Prostate gland (tissue), 2 donors: ENCODE data around the gene CPZ. TPM values are rescaled to one million over a fixed set of nuclear protein-coding genes. Genes with fewer than 3 reads are reported as not detected.

ENCODE experiments used
- DNase-seq: peaks from one replicate; pipeline ENCODE4 v3.0.0-alpha.2; 2019; ENCODE audit warnings: low spot score
- H3K27ac ChIP-seq, 2 donors: fragments of 200-600 bp; sonication (generic); 2 replicates each; pipeline ENCODE4 v1.5.1; 2017 to 2019
- H3K27me3 ChIP-seq: fragments of 200-600 bp; sonication (generic); replicated peaks from 2 replicates; pipeline ENCODE4 v1.5.1; 2019; ENCODE audit not compliant: insufficient read depth
- H3K36me3 ChIP-seq, 2 donors: fragments of 200-600 bp; sonication (generic); 1 replicate in 1 of 2; 2 replicates in 1 of 2; pipeline versions ENCODE4 v1.5.1 to v1.8.1; 2017 to 2019
- H3K4me1 ChIP-seq: fragments of 200-600 bp; sonication (generic); replicated peaks from 2 replicates; pipeline ENCODE4 v1.5.1; 2019
- H3K4me3 ChIP-seq, 2 donors: fragments of 200-600 bp; sonication (generic); 2 replicates each; pipeline ENCODE4 v1.5.1; 2017 to 2019
- H3K9me3 ChIP-seq: fragments of 200-600 bp; sonication (generic); 2 replicates; pipeline ENCODE4 v1.5.1; 2017
- CTCF ChIP-seq, 4 experiments: fragments of 200-600 bp in 2 of 4; fragments of 450-650 bp in 2 of 4; sonication (generic) in 2 of 4; IDR thresholded peaks; 1 replicate in 3 of 4; 2 replicates in 1 of 4; pipeline ENCODE4 v1.5.1; 2016 to 2019; ENCODE audit warnings: antibody characterized with exemption in 4 of 4, mild to moderate bottlenecking in 2 of 4, moderate library complexity in 2 of 4
- POLR2A ChIP-seq: fragments of 450-650 bp; IDR thresholded peaks from one replicate; pipeline ENCODE4 v1.6.1; 2016; ENCODE audit warnings: antibody characterized with exemption, mild to moderate bottlenecking
- POLR2AphosphoS5 ChIP-seq: sonication (generic); formaldehyde crosslinking; IDR thresholded peaks from one replicate; pipeline ENCODE4 v1.6.1; 2017; ENCODE audit warnings: antibody characterized with exemption
- WGBS: methylation state at CpG from one replicate; pipeline ENCODE4 v1.1.5; 2018; 5-methylcytosine and 5-hydroxymethylcytosine counted together
- intact Hi-C: fragments of 100-400 bp; cut with DNase I; formaldehyde crosslinking; loops from one replicate; pipeline ENCODE4 v1.14.2; 2022
- total RNA-seq, 2 donors: library from RNA; depleted of rRNA; stranded (reverse); fragments of >200 nt; gene quantifications; one replicate each; pipeline ENCODE4 v1.1.0, GENCODE V29; 2016

Gene CPZ
- total RNA-seq, 2 donors from 2014 or later, result 0.73 to 15.1 TPM

GRCh38 chr4:8552024-8552423 lies 40.5 kb upstream of the CPZ start:
- intact Hi-C loops, result no loop called here
- Histone ChIP-seq H3K9me3 (no peaks in the 10 kb centered on the region), H3K4me3 (no peak overlapping the region), H3K4me1 (no peaks in the 10 kb centered on the region), H3K27ac (no peak overlapping the region), H3K36me3 (no peaks in the 10 kb centered on the region), H3K27me3 (no peaks in the 10 kb centered on the region)
- DNase-seq, result no peak
- TF ChIP-seq CTCF (IDR thresholded peaks at IDR 0.05), result no peak
- TF ChIP-seq POLR2A, result no peak
- no peak for TF ChIP-seq POLR2AphosphoS5
- WGBS, result 90% methylated on average over 4 of the region's 4 CpGs

- no peak for DNase-seq
- H3K4me3 ChIP-seq, result no peak overlapping the region
- intact Hi-C loops, result no loop called here
- no peaks in the 10 kb centered on the region for H3K4me1 ChIP-seq
- 81% methylated on average over 8 of the region's 8 CpGs for WGBS
- no peaks in the 10 kb centered on the region for H3K36me3 ChIP-seq
- H3K27ac ChIP-seq, result no peak overlapping the region
- no peaks in the 10 kb centered on the region for H3K9me3 ChIP-seq
- no peak for TF ChIP-seq POLR2AphosphoS5
- TF ChIP-seq POLR2A, result no peak
- no peaks in the 10 kb centered on the region for H3K27me3 ChIP-seq
Measured at GRCh38 chr4:8552581-8553205, 39.9 kb upstream of the CPZ start.

- WGBS, result 91% methylated on average over 8 of the region's 8 CpGs
- no peaks in the 10 kb centered on the region for H3K4me1 ChIP-seq
- TF ChIP-seq POLR2AphosphoS5, result no peak
- no peak for TF ChIP-seq POLR2A
- no peak for TF ChIP-seq CTCF (IDR thresholded peaks at IDR 0.05)
- intact Hi-C loops, result no loop called here
- no peak for DNase-seq
- no peaks in the 10 kb centered on the region for H3K9me3 ChIP-seq
- no peak overlapping the region for H3K4me3 ChIP-seq
- no peaks in the 10 kb centered on the region for H3K27me3 ChIP-seq
- H3K36me3 ChIP-seq, result no peaks in the 10 kb centered on the region
- no peak overlapping the region for H3K27ac ChIP-seq
Measured at GRCh38 chr4:8553216-8553615, 39.3 kb upstream of the CPZ start.

GRCh38 chr4:8553991-8554405 lies 38.6 kb upstream of the CPZ start:
- no peak for DNase-seq
- no peaks in the 10 kb centered on the region for H3K4me1 ChIP-seq

GRCh38 chr4:8554555-8555100 lies 37.9 kb upstream of the CPZ start:
- H3K4me3 ChIP-seq, result no peak overlapping the region
- no peaks in the 10 kb centered on the region for H3K4me1 ChIP-seq
- WGBS, result 93% methylated on average over 17 of the region's 17 CpGs
- TF ChIP-seq POLR2A (no peak), POLR2AphosphoS5 (no peak), CTCF (IDR thresholded peaks at IDR 0.05) (no peak)
- no peak for DNase-seq
- no peak overlapping the region for H3K27ac ChIP-seq
- H3K27me3 ChIP-seq, result no peaks in the 10 kb centered on the region
- intact Hi-C loops, result no loop called here
- no peaks in the 10 kb centered on the region for H3K36me3 ChIP-seq
- H3K9me3 ChIP-seq, result no peaks in the 10 kb centered on the region

More at GRCh38 chr4:8553991-8554405, 38.6 kb upstream of the CPZ start:
- H3K27me3 ChIP-seq, result no peaks in the 10 kb centered on the region
- no peak overlapping the region for H3K4me3 ChIP-seq
- H3K36me3 ChIP-seq, result no peaks in the 10 kb centered on the region
- H3K27ac ChIP-seq, result no peak overlapping the region
- 87% methylated on average over 12 of the region's 12 CpGs for WGBS
- H3K9me3 ChIP-seq, result no peaks in the 10 kb centered on the region
- intact Hi-C loops, result no loop called here
- TF ChIP-seq POLR2AphosphoS5 (no peak), POLR2A (no peak), CTCF (IDR thresholded peaks at IDR 0.05) (no peak)
